Measurements from ENCODE around the gene BDKRB1.

Gene BDKRB1

DNA sequence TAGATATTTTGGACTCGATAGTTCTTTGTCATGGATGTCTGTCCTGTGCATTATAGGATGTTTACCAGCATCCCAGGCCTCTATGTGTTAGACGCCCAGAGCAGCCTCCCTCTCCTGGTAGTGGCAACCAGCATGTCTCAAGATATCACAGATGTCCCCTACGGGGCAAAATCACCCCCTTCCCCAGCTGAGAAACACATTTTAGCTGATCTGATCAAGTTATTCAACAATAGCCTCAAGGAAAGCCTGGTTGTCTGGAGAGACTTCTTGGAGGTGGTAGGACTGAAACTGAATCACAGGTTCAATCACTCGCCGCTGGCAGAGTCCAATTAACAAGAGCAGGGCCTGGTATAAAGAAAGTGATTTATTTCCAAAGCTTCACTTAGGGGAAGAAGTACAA is 17.6 kb downstream of the BDKRB1 start:
- H3K9me3 ChIP-seq (ENCODE audit: insufficient read depth, low read length), result no peaks in the 10 kb centered on the region
- no peak overlapping the region for H3K4me2 ChIP-seq (ENCODE audit: low read depth, low read length, poor library complexity, severe bottlenecking)
- H3K36me3 ChIP-seq (ENCODE audit: low read length), result no peaks in the 10 kb centered on the region
- H3K9ac ChIP-seq (ENCODE audit: low read length), result no peak overlapping the region
- H4K20me1 ChIP-seq (ENCODE audit: low read depth, low read length), result no peaks in the 10 kb centered on the region
- no peak overlapping the region for H3K27ac ChIP-seq (ENCODE audit: low read depth, low read length)
- H3K27me3 ChIP-seq (ENCODE audit: low read length), result no peaks in the 10 kb centered on the region
- H2AFZ ChIP-seq (ENCODE audit: low read depth, low read length, severe bottlenecking), result no peak overlapping the region
- H3K4me3 ChIP-seq (ENCODE audit: insufficient read depth, low read length, poor library complexity, severe bottlenecking), result no peak overlapping the region
- TF ChIP-seq, protein P1, sequence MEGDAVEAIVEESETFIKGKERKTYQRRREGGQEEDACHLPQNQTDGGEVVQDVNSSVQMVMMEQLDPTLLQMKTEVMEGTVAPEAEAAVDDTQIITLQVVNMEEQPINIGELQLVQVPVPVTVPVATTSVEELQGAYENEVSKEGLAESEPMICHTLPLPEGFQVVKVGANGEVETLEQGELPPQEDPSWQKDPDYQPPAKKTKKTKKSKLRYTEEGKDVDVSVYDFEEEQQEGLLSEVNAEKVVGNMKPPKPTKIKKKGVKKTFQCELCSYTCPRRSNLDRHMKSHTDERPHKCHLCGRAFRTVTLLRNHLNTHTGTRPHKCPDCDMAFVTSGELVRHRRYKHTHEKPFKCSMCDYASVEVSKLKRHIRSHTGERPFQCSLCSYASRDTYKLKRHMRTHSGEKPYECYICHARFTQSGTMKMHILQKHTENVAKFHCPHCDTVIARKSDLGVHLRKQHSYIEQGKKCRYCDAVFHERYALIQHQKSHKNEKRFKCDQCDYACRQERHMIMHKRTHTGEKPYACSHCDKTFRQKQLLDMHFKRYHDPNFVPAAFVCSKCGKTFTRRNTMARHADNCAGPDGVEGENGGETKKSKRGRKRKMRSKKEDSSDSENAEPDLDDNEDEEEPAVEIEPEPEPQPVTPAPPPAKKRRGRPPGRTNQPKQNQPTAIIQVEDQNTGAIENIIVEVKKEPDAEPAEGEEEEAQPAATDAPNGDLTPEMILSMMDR (IDR thresholded peaks at IDR 0.05; ENCODE audit: insufficient read depth, low read length, poor library complexity, severe bottlenecking), result no peak
- no peak for TF ChIP-seq EZH2phosphoT487 (conservative IDR thresholded peaks at IDR 0.05; ENCODE audit: low read length)
- no peaks in the 10 kb centered on the region for H3F3A ChIP-seq (ENCODE audit: insufficient read depth)
- H3K79me2 ChIP-seq (ENCODE audit: insufficient read depth, low read length), result no peaks in the 10 kb centered on the region
- no peaks in the 10 kb centered on the region for H3K9me2 ChIP-seq (replicated peaks; ENCODE audit: insufficient read depth, low read length)

DNA sequence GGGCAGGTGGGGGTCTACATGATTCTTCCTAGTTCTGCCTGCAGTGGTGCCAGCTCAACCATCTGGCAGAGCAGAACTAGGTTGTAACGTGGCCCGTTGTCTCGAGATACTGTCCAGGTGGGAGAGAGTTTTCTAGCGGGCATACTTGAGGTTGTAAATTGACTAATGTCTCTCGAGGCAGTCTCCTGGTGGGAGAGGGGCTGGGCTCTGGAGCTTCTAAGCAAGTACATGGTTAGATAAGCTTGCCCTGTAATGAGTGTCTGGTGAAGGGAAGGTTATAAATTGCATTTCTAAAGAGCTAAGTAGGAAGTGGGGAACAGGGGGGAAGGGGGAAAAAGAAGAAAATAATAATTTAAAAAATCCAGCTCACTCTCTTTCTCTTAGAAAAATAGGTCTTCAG is 18.1 kb downstream of the BDKRB1 start:
- Histone ChIP-seq H4K20me1 (ENCODE audit: low read depth, low read length) (no peaks in the 10 kb centered on the region), H3K36me3 (ENCODE audit: low read length) (no peaks in the 10 kb centered on the region), H3K9me2 (replicated peaks; ENCODE audit: insufficient read depth, low read length) (no peaks in the 10 kb centered on the region), H3K4me3 (ENCODE audit: insufficient read depth, low read length, poor library complexity, severe bottlenecking) (no peak overlapping the region), H3K9ac (ENCODE audit: low read length) (no peak overlapping the region), H3K9me3 (ENCODE audit: insufficient read depth, low read length) (no peaks in the 10 kb centered on the region), H3K4me2 (ENCODE audit: low read depth, low read length, poor library complexity, severe bottlenecking) (no peak overlapping the region), H2AFZ (ENCODE audit: low read depth, low read length, severe bottlenecking) (no peak overlapping the region), H3K27me3 (ENCODE audit: low read length) (no peaks in the 10 kb centered on the region), H3K27ac (ENCODE audit: low read depth, low read length) (no peak overlapping the region), H3F3A (ENCODE audit: insufficient read depth) (no peaks in the 10 kb centered on the region), H3K79me2 (ENCODE audit: insufficient read depth, low read length) (no peaks in the 10 kb centered on the region)
- TF ChIP-seq, protein P1 (IDR thresholded peaks at IDR 0.05; ENCODE audit: insufficient read depth, low read length, poor library complexity, severe bottlenecking), result no peak

DNA sequence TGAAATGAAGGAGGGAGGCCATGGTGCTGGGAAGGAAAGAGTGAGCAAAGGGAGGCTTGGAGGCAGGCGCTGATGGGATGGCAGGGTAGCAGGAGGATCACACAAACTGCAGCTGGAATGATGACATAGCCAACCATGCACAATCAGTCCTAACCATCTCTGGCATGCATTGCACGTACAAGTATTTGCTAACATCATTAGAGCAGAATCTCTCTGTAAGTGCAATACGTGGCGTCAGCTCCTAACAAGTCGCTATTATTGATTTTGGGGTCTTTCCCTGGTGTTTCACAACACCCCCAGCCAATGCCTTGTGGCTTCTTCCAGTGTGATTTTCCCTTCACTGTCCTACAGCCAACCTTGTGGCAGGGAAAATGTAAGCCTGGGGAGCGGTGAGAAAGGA is 18.5 kb downstream of the BDKRB1 start:
- Histone ChIP-seq H3K4me3 (ENCODE audit: insufficient read depth, low read length, poor library complexity, severe bottlenecking) (no peak overlapping the region), H3K27ac (ENCODE audit: low read depth, low read length) (no peak overlapping the region), H3F3A (ENCODE audit: insufficient read depth) (no peaks in the 10 kb centered on the region), H3K36me3 (ENCODE audit: low read length) (no peaks in the 10 kb centered on the region), H3K9me3 (ENCODE audit: insufficient read depth, low read length) (no peaks in the 10 kb centered on the region), H4K20me1 (ENCODE audit: low read depth, low read length) (no peaks in the 10 kb centered on the region), H3K9me2 (replicated peaks; ENCODE audit: insufficient read depth, low read length) (no peaks in the 10 kb centered on the region), H3K79me2 (ENCODE audit: insufficient read depth, low read length) (no peaks in the 10 kb centered on the region), H3K4me2 (ENCODE audit: low read depth, low read length, poor library complexity, severe bottlenecking) (no peak overlapping the region), H2AFZ (ENCODE audit: low read depth, low read length, severe bottlenecking) (no peak overlapping the region), H3K9ac (ENCODE audit: low read length) (no peak overlapping the region), H3K27me3 (ENCODE audit: low read length) (no peaks in the 10 kb centered on the region)
- TF ChIP-seq, protein P1 (IDR thresholded peaks at IDR 0.05; ENCODE audit: insufficient read depth, low read length, poor library complexity, severe bottlenecking), result no peak
- no peak for TF ChIP-seq EZH2phosphoT487 (conservative IDR thresholded peaks at IDR 0.05; ENCODE audit: low read length)
